ENCODE results near the gene PSMB10. TPM values are rescaled to one million over a fixed set of nuclear protein-coding genes. Genes with fewer than 3 reads are reported as not detected.
A peak's percentile ranks its signal among the peaks of the same experiment; 100 is the strongest.

PSMB10 gene
- total and polyA plus RNA-seq, 2 of the 8 experiments (the other 6 are each of a cell fraction or from before 2014, with no cell fraction given) = 32.1 to 61.9 TPM

DNA sequence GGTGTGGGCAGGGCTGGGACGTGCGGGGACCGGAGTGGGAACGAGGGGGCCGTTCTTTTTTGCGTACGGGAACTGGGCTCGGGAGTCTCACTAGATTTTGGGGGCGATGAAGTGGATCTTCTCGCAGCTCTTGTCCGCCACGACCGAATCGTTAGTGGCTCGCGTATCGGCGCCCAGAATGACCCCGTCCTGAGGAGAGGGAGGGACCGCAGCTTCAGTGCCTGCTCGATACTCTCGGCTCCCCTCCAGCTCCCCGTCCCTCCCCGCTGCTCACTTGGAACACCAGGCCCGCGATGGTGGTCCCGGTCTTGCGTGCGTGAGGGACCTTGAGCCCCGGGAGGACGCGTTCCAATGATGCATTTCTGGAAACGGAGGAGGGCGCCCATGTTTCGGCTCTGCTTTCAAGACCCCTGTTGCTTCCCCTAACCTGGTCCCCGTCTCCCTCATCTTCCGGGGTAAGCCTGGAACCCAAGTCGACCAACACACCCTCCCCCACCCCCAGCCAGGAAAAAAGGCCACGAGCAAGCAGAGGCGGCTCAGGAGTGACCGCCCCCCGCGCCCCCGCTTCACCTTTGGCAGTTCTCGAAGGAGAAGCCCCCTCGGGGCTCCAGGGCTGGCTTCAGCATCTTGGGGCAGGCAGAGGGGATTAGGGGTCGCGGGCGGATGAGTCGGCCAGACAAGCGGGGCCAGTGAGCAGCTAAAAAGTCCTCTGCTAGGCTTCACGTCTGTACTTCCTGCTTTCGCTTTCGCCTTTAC, at the start of gene PSMB10 (continued):
- no peak for TF ChIP-seq RFX5 (IDR thresholded peaks at IDR 0.05; ENCODE audit: borderline replicate concordance, low read depth, low read length)
- 0 out of 2 replicates have a peak, but pooled peaks have one; percentile 1 for TF ChIP-seq BACH1 (IDR thresholded peaks at IDR 0.05; ENCODE audit: low read length)
- no peak for TF ChIP-seq CEBPB (IDR thresholded peaks at IDR 0.05; ENCODE audit: low read depth, low read length)
- no peak for TF ChIP-seq CHD7 (IDR thresholded peaks at IDR 0.05; ENCODE audit: insufficient replicate concordance, low read length)
- no peak for TF ChIP-seq MAFK (IDR thresholded peaks at IDR 0.05; ENCODE audit: low read depth, low read length)
- TF ChIP-seq ASH2L (IDR thresholded peaks at IDR 0.05; ENCODE audit: low read length) = peak; percentile 69
- no peak for TF ChIP-seq ATF3 (IDR thresholded peaks at IDR 0.05; ENCODE audit: insufficient read depth, low read depth, low read length)
- TF ChIP-seq KDM4A (IDR thresholded peaks at IDR 0.05; ENCODE audit: low read depth, low read length, severe bottlenecking) = peak; percentile 82

Measured in H1 (cell line).